Mucosa of descending colon (tissue), 3 donors: ENCODE measurements around the gene IFNG-AS1. TPM values are rescaled to one million over a fixed set of nuclear protein-coding genes. Genes with fewer than 3 reads are reported as not detected.

Experiments used
- ATAC-seq: fragments of 200-7000 bp; cut with Tn5 transposase; one replicate; pipeline ENCODE4 v1.9.1; 2020; ENCODE audit warnings: mild to moderate bottlenecking, moderate library complexity
- DNase-seq, 3 donors: peaks; one replicate each; pipeline ENCODE4 v3.0.0-alpha.2; 2020
- H3K36me3 ChIP-seq: fragments of 200-600 bp; one replicate; pipeline ENCODE4 v1.8.0; 2021; ENCODE audit warnings: low read depth, mild to moderate bottlenecking
- H3K4me1 ChIP-seq: fragments of 200-600 bp; one replicate; pipeline ENCODE4 v1.8.0; 2021; ENCODE audit warnings: low read depth, mild to moderate bottlenecking
- H3K4me3 ChIP-seq: fragments of 200-600 bp; one replicate; pipeline ENCODE4 v1.8.0; 2021; ENCODE audit warnings: mild to moderate bottlenecking
- H3K9me3 ChIP-seq: fragments of 200-600 bp; one replicate; pipeline ENCODE4 v1.8.0; 2021; ENCODE audit warnings: mild to moderate bottlenecking
- intact Hi-C, 2 donors: fragments of 100-400 bp; cut with DNase I in 1 of 2; cut with micrococcal nuclease in 1 of 2; formaldehyde crosslinking; loops; one replicate each; pipeline versions ENCODE4 v1.11.0 to v1.11.1; 2022; cut with DNase I, micrococcal nuclease
- long read RNA-seq, 2 donors: library from polyadenylated mRNA; unstranded; transcript quantifications; one replicate each; pipeline ENCODE4 v2.0.0, GENCODE V29; 2019 to 2021
- total RNA-seq, 3 donors: library from RNA; stranded (reverse); fragmentation: NEBNext Ultra II Directional in 2 of 3; extraction: Animal tissue kit (Norgen Biotek cat#: 25700) in 2 of 3; gene quantifications; one replicate each; pipeline versions ENCODE4 v1.2.1 to v1.2.4, GENCODE V29; 2021 to 2023
- TF ChIP-seq, protein P1 (sequence below): fragments of 200-600 bp; IDR thresholded peaks from one replicate; pipeline ENCODE4 v1.8.0; 2022; ENCODE audit warnings: antibody characterized with exemption, mild to moderate bottlenecking
- donor health status: DM: no; HTN: no; CAD: no; lungs with moderate emphysema.
- donor health status: DM: no; HTN: no; CAD: no.
- donor health status: DM: no; HTN: yes; CAD: no.

The IFNG-AS1 gene
- total RNA-seq = under 1 TPM in 2 of 3 donors, not detected in 1; 0.17 to 0.70 TPM
- long read RNA-seq, donor 1 = 0 reads
- long read RNA-seq, donor 2 = 0 reads

DNA sequence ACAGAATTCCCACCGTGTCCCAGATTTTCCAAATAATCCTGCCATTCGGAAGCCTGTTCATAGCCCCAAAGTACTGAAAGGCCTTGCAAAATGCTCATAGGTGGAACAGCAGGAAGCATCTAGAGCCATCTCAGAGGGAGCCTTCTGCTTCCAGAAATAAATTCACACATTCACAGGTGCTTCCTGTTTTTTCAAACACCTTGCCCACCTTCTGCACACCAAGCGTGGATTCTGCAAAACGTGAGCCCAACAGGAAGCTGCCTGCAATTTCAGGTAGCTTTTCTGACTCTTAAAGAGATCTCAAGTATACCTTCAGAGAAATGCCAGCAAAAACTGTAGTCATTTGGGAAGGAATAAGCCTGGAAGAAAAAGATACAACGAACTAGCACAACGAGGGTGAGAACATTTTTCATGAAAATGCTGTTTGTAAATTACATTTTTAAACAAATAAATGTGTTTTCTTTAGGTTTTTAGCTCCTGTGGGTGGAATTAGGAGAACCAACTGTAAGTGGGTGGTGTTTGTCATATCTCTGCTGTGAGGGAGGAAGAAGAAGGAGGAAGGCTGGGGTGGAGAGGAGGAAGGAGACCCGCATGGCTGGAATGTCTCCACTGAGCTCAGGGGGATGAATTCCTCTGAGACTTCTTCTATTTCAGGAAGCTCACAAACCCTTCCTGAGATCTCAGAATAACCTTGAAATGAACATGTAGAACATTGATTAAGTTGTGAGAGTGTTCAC is at the start of gene IFNG-AS1:
Gene IFNG-AS1, plus strand, starts transcription at position 264 of the 737 bp plus-strand sequence.
- intact Hi-C loops = no loop called here
- peak; percentile 59 for ATAC-seq
- Histone ChIP-seq H3K36me3 (no peaks in the 10 kb centered on the region), H3K4me1 (no peaks in the 10 kb centered on the region), H3K4me3 (no peak within 1 kb of the TSS), H3K9me3 (no peaks in the 10 kb centered on the region)
- TF ChIP-seq, protein P1, sequence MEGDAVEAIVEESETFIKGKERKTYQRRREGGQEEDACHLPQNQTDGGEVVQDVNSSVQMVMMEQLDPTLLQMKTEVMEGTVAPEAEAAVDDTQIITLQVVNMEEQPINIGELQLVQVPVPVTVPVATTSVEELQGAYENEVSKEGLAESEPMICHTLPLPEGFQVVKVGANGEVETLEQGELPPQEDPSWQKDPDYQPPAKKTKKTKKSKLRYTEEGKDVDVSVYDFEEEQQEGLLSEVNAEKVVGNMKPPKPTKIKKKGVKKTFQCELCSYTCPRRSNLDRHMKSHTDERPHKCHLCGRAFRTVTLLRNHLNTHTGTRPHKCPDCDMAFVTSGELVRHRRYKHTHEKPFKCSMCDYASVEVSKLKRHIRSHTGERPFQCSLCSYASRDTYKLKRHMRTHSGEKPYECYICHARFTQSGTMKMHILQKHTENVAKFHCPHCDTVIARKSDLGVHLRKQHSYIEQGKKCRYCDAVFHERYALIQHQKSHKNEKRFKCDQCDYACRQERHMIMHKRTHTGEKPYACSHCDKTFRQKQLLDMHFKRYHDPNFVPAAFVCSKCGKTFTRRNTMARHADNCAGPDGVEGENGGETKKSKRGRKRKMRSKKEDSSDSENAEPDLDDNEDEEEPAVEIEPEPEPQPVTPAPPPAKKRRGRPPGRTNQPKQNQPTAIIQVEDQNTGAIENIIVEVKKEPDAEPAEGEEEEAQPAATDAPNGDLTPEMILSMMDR = no peak
- DNase-seq = peak in 2 of 3 donors; percentile 5 to 38

DNA sequence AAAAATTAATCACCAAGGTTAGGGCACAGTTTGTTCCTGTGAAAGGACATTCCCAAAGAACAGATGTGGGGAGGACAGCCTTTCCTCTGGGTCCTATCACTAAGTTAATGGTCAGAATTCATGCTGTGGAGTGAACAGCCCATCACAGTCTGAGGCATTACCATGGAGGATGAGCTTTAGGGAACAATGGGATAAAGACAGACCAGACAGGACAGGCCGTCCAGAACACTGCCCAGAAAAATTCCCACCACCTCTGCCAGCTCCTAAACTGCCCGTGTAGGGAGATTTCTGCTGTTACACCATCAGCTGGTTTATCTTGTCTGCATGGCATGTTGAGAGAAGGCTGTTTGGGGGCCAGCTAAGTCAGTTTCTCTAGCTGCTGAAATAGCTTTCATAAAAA is 49.6 kb upstream of the IFNG-AS1 start:
- TF ChIP-seq, protein P1 = no peak
- DNase-seq = no peak
- intact Hi-C loops = loop anchor here (5.0 to 10.0 kb wide), 3 partner anchors 287 to 585 kb away; no protein-coding TSS in a partner anchor
- Histone ChIP-seq H3K4me3 (no peak overlapping the region), H3K4me1 (peaks cover 8% of the 10 kb centered on the region), H3K9me3 (no peaks in the 10 kb centered on the region), H3K36me3 (no peaks in the 10 kb centered on the region)
- no peak for ATAC-seq

DNA sequence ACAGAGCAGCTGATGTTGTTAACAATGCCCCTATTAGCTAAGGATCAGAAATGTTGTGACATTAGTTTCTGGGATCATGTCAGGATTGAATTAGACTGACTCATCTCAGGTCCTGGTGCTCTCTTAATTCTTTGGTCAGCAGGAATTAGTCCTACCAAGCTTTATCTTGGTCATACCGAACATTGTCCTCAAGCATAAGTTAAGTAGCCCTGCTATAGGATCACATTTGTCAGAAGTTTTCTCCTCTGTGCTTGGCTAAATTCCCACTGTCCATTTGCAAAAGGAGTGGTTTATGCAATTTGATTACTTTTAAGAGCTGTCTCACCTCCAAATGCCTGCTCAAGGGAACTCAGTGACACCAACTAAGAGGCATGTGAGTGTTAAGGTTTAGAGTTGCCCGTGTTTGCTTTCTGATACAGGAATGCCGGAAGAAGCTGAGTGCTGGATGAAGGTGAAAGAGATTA is 48.4 kb upstream of the IFNG-AS1 start:
- H3K4me1 ChIP-seq = peaks cover 8% of the 10 kb centered on the region
- DNase-seq (peak in 1 of 3 donors; percentile 23), ATAC-seq (peak; percentile 87)
- H3K36me3 ChIP-seq = no peaks in the 10 kb centered on the region
- H3K4me3 ChIP-seq = no peak overlapping the region
- TF ChIP-seq, protein P1 = no peak
- intact Hi-C loops = loop anchor here (5.0 to 10.0 kb wide), 3 partner anchors 289 to 586 kb away; no protein-coding TSS in a partner anchor
- no peaks in the 10 kb centered on the region for H3K9me3 ChIP-seq

DNA sequence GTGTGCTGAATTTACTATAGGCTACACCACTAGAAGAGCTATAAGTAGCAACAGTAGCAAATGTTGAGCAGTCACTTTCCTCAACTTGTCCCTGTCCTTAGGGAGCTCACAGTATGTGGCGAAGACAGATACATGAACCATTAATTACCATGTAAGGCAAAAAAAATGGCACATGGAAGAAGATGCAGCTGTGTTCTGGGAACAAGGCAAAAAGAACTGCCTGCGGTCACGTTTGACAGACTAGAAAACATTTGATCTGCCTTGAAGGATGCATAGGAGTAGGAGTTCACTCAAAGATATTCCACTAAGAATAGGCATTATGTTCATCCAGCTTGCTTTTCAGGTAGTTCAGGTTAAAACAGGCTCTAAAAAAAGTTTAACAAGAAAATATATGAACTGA is 46.5 kb upstream of the IFNG-AS1 start:
- ATAC-seq = no peak

DNA sequence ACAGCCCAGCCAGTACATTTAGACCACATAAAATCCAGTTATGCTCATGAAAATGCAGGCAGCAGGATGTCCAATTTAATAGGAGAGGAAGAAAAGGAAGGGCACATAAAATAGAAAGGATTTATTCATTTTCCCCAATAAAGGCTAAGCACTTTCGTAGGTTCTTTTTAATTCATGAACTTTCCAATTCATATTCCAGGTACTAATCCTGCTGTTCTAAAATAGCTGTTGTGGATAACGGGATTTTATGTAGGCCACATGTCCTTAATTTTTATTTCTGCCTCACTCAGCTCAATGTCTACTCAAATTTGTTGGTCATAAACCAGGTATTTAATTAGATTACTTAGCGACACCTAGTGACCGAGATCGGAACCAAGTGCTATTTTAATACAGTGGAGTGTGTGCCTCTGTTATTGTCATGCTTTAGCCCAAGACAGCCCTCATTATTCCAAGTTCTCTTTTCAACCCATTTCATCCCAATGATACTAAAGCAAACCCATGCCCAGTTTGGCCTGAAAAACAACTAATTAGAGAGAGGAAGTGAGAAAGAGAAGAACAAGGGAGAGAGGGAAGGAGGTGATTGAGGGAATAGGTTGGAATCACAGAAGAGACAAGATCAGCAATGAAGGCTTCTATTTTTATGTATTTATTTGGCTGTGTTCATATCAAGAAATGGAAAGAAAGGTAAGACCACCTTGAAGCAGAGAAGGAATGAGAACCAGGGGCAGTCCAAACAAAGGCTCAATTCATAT is 45.9 kb upstream of the IFNG-AS1 start:
- TF ChIP-seq, protein P1 = peak; percentile 47
- Histone ChIP-seq H3K36me3 (no peaks in the 10 kb centered on the region), H3K9me3 (no peaks in the 10 kb centered on the region), H3K4me1 (peaks cover 8% of the 10 kb centered on the region), H3K4me3 (no peak overlapping the region)
- intact Hi-C loops = loop anchor here (5.0 to 10.0 kb wide), 3 partner anchors 291 to 589 kb away; no protein-coding TSS in a partner anchor
- DNase-seq = peak in 1 of 3 donors; percentile 98
- ATAC-seq = peak; percentile 83

More for the DNA sequence above, 46.5 kb upstream of the IFNG-AS1 start:
- H3K4me3 ChIP-seq = no peak overlapping the region
- no peaks in the 10 kb centered on the region for H3K9me3 ChIP-seq
- DNase-seq = no peak
- peaks cover 8% of the 10 kb centered on the region for H3K4me1 ChIP-seq
- intact Hi-C loops = loop anchor here (5.0 to 10.0 kb wide), 3 partner anchors 290 to 588 kb away; no protein-coding TSS in a partner anchor
- H3K36me3 ChIP-seq = no peaks in the 10 kb centered on the region
- TF ChIP-seq, protein P1 = no peak
